ENCODE results near the gene ADIPOR2. TPM values are rescaled to one million over a fixed set of nuclear protein-coding genes. Genes with fewer than 3 reads are reported as not detected.

The ADIPOR2 gene
- total RNA-seq, 1 experiment from 2014 or later = 45.3 TPM

DNA sequence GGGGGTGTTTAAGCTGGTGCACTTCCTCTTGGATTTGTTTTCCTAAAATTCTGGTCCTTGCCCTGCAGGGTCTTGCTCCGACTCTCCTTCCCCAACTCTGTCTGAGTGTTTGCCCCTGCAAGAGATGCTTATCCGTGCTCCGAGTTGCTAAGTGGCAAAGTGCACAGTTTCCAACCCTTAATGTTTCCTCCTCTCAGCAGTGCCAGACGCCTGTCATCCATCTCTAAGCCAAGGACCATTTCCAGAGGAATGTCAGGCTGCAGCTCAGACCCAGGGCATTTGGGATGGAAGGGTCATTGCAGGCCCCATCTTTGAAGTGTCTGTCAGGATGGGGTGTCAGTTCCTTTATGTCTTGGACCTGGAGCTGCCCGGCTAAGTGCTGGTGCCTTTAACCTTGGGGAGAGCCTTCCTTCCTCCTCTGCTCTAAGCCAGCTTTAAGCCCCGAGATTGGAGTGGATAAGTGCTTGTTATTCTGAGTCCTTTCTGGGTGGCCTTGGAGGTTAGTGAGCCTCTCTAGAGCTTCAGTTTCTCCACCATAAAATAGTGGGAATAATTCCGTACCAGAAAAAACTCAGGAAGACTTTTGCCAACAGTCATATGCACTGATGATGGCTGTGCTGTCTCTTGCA lies 46.9 kb upstream of the ADIPOR2 start:
- H4K91ac ChIP-seq (ENCODE audit: insufficient read length, low read depth, low read length) = no peak overlapping the region
- H3K4me2 ChIP-seq (ENCODE audit: insufficient read depth, insufficient read length, low read length) = no peak overlapping the region
- H3K23ac ChIP-seq (ENCODE audit: insufficient read length, low read depth, low read length) = no peak overlapping the region
- peaks cover 2 to 16% of the 10 kb centered on the region in 2 experiments; a peak in 3 of 4 replicates for H3K4me1 Mint-ChIP-seq
- H3K9me3 Mint-ChIP-seq = no peaks in the 10 kb centered on the region
- no peaks in the 10 kb centered on the region for H3K36me3 Mint-ChIP-seq (ENCODE audit: insufficient read depth in 1 of 3, low read depth in 3 of 3)
- no peak overlapping the region for H2BK15ac ChIP-seq (ENCODE audit: low read depth, low read length)
- no peaks in the 10 kb centered on the region for H3K9me3 ChIP-seq (ENCODE audit: control insufficient read depth, low read depth, low read length)
- no peaks in the 10 kb centered on the region for H3K4me1 ChIP-seq (ENCODE audit: insufficient read depth, low read length)
- H3K79me2 ChIP-seq (ENCODE audit: insufficient read depth, low read length) = no peaks in the 10 kb centered on the region
- H3K79me1 ChIP-seq (ENCODE audit: insufficient read depth, low read depth, low read length, poor library complexity, severe bottlenecking) = no peaks in the 10 kb centered on the region
- no peaks in the 10 kb centered on the region for H3K23me2 ChIP-seq (ENCODE audit: insufficient read length, low read depth, low read length, poor library complexity, severe bottlenecking)
- no peak overlapping the region for H3K4ac ChIP-seq (ENCODE audit: low read depth, low read length)
- H3K18ac ChIP-seq (ENCODE audit: insufficient read length, low read depth, low read length) = no peak overlapping the region
- no peak overlapping the region for H2BK120ac ChIP-seq (ENCODE audit: low read depth, low read length, poor library complexity, severe bottlenecking)
- H2BK20ac ChIP-seq (ENCODE audit: low read depth, low read length, poor library complexity, severe bottlenecking) = no peak overlapping the region
- no peak overlapping the region for H2BK5ac ChIP-seq (ENCODE audit: insufficient read length, low read length)
- H3K27ac Mint-ChIP-seq = no peak overlapping the region
- no peak overlapping the region for H3T11ph ChIP-seq (ENCODE audit: low read length)
- TF ChIP-seq, protein P1, sequence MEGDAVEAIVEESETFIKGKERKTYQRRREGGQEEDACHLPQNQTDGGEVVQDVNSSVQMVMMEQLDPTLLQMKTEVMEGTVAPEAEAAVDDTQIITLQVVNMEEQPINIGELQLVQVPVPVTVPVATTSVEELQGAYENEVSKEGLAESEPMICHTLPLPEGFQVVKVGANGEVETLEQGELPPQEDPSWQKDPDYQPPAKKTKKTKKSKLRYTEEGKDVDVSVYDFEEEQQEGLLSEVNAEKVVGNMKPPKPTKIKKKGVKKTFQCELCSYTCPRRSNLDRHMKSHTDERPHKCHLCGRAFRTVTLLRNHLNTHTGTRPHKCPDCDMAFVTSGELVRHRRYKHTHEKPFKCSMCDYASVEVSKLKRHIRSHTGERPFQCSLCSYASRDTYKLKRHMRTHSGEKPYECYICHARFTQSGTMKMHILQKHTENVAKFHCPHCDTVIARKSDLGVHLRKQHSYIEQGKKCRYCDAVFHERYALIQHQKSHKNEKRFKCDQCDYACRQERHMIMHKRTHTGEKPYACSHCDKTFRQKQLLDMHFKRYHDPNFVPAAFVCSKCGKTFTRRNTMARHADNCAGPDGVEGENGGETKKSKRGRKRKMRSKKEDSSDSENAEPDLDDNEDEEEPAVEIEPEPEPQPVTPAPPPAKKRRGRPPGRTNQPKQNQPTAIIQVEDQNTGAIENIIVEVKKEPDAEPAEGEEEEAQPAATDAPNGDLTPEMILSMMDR (conservative IDR thresholded peaks at IDR 0.05) = no peak
- H3K14ac ChIP-seq (ENCODE audit: insufficient read depth, low read length) = no peak overlapping the region
- no CpG with 5 or more reads among the region's 7 CpGs for WGBS (ENCODE audit: extremely low coverage, insufficient read length, low lambda C conversion rate)
- H3K9ac ChIP-seq (ENCODE audit: extremely low read depth, insufficient read length, low read length) = no peak overlapping the region
- H4K5ac ChIP-seq (ENCODE audit: insufficient read length, low read depth, low read length) = no peak overlapping the region
- no peaks in the 10 kb centered on the region for H3K27me3 ChIP-seq (ENCODE audit: insufficient read depth, low read length)
- H2BK12ac ChIP-seq (ENCODE audit: insufficient read length, low read depth, low read length) = no peak overlapping the region
- no peak for DNase-seq
- H3K4me3 Mint-ChIP-seq = no peak overlapping the region; a peak in 1 of 5 replicates
- H2AK5ac ChIP-seq (ENCODE audit: insufficient read length, low read length) = no peak overlapping the region
- no peak overlapping the region for H4K8ac ChIP-seq (replicated peaks; ENCODE audit: insufficient read length, low read depth, low read length)
- H4K20me1 ChIP-seq (ENCODE audit: control insufficient read depth, insufficient read depth, insufficient read length) = peaks cover 2% of the 10 kb centered on the region
- no peak overlapping the region for H3K56ac ChIP-seq (ENCODE audit: insufficient read length, low read depth, low read length)
- no peak overlapping the region for H3K27ac ChIP-seq (ENCODE audit: insufficient read length, low read depth, low read length)
- no peak overlapping the region for H2AFZ ChIP-seq (ENCODE audit: low read length)
- peaks cover 11% of the 10 kb centered on the region for H3K27me3 Mint-ChIP-seq (ENCODE audit: low read depth)
